ENCODE results near the gene TLL1. TPM values are rescaled to one million over a fixed set of nuclear protein-coding genes. Genes with fewer than 3 reads are reported as not detected.

The TLL1 gene
- polyA plus RNA-seq, 1 donor: 1.7 TPM

DNA sequence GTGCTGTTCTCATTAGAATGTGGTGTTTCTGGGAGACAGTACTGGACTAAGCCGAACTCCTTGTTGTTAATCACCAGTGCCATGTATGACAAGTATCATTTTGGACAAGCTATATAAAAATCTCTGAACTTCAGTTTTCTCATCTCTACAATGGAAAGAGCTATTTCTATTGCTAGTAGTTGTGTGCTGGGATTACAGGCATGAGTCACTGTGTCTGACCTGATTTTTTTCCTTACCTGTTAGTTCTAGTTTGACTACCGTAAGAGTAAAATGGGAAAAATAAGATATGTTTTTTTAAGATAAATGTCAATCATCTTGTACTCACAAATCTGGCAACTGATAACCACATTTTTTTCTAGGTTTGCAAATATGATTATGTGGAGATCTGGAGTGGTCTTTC, 192.3 kb downstream of the TLL1 start:
- DNase-seq: no peak

DNA sequence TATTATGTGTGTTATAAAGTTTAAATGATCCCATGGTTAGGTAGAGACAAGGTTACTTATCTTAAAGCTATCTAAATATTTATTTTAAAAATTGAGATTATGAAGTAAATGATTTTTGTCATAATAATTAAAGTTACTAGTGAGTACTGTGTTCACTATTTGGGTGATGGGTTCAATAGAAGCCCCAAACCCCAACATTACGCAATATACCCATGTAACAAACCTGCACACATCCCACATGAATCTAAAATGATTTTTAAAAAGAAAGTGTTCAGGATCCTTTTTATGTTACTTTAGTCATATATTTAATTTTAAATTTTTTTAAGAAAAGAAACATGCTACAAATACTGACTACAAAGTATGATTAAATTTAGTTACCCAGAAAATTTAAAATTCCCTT, 193.9 kb downstream of the TLL1 start:
- no peak for DNase-seq

DNA sequence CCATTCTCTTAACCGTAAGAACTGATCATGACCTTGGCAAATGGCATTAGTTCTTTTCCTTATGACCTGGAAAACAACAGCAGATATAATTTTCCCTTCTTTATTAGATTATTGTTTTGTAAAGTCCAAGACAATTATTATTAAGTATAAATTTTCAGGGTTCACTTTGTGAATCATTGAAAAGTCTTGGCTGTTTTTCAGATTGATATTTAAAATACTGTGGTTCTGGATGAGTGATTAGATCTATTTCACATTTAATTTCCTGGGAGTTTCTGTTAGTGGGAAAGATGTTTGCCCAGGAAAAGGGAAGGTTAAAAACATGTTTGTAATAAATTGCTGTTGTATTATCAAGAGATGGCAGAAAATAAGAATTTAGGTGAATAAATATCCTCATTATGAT, 194.9 kb downstream of the TLL1 start:
- no peak for DNase-seq

DNA sequence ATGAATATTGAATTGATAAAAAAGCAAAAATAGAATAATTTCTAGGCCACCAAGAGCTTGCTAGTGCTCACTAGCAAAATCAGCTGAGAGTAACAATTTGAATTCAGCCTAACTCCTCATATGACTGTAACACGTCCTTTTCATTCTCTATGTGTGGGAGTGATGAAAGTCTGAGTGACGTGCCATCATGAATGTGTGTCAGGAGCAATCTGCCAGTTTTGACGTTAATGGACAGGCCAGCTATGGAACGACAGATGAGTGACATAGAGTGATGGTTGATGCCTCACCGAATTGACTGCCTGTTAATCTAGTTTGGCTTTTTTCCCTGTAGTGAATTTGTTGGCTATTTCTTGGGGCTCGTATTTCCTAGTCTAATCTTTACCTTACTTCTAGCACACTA, 200.7 kb downstream of the TLL1 start:
- DNase-seq: no peak

DNA sequence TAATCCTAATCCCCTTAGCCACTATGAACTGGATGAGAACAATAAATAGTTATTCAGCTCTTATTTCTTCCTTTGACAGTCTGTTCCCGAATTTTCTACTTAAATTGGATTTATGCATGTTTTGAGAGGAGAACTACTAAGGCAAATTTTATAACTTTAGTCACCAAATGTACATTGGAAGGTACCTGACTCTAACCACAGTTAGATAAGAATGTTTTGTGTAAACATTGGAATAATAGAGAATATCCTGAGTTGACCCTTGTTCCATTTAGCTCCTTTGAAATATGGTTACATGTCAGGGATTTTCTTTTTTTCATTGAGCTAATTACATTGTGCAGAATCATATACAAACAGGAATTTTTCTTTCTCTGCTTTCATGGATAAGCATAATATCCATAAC, 202.6 kb downstream of the TLL1 start:
- no peak for DNase-seq

DNA sequence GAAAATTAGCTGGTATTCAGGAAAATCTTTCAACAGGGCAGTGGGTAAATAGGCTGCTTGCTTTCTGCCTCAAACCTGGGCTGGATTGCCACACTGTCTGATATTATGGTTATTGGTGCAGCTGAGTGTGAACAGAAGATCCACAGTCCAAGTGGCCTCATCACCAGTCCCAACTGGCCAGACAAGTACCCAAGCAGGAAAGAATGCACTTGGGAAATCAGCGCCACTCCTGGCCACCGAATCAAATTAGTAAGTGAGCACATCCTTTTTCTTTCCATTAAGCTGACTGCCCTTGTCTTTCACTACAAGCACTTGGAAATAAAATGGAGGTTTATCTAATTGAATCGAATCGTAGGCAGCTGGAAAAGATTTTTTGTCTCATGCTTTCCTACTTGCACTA, 204.7 kb downstream of the TLL1 start:
- DNase-seq: no peak

DNA sequence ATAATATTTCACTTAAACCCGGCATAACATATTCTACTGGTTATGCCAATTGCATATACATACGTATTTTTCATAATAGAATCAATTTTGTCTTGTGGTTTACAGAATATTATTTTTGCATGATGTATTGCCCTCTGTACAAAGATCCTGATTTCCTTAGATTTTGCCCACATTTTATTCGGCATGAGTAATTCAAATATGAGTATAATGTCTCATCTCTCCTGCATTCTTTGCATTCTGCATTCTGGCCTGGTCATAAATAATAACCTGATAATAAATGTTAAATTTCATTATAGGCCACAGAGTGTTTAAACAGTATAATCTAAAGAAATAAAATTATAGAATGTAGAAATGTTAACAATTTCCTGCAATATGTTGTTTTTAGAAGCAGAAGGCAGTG, 205.3 kb downstream of the TLL1 start:
- no peak for DNase-seq

DNA sequence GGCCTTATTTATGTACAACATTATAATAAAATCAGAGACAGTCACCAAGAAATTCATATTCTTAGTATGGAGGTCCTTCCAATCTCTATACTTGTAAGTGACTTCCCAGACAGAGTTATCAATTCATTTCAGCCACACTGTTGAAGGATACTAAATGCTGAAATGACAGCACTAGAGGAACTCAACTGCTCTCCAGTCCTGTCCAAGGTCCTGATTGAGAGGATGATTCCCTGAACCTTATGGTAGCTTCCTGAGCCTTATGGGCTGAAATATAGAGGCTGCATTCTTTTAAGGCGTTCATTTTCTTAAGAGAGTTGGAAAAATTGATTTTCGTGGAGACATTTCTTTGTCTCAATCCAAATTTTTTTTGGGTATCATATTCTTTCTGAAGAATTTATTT, 205.9 kb downstream of the TLL1 start:
- DNase-seq: no peak

DNA sequence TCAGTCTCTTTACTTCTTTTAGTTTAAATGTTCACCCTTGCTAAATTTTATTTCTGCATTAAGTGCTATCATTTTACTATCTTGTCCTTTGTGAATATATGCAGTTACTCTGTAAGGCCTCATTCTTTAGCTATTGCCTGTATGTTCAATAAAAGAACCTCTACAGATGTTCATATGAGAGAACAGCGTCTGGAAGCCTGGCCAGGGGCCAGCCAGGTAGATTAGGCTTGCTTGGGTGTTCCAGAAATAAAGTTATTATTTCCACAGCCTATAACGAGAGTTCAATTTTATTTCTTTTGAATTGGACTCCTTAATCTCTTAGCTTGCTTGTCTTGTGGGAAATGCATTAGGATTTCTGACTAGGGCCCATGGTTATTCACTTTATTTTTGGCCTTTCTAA, 214.5 kb downstream of the TLL1 start:
- no peak for DNase-seq

DNA sequence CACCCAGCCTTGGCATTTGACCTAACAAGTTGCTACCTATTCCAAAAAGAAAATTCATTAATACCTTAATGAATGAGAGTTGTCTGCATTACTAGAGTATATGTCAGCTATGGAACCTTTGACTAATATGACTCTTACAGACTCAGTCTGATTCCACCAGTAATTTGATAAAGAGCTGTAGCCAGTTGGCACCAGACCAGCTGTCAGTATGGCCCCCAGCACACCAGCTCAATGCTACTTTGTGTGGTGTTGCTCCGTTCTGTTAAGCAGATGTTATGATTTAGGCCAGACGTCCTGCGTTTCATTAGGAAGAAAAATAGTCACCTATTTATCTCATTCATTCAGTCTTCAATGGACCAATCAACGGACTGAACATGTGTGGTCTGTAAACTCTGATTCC, 215.5 kb downstream of the TLL1 start:
- no peak for DNase-seq

DNA sequence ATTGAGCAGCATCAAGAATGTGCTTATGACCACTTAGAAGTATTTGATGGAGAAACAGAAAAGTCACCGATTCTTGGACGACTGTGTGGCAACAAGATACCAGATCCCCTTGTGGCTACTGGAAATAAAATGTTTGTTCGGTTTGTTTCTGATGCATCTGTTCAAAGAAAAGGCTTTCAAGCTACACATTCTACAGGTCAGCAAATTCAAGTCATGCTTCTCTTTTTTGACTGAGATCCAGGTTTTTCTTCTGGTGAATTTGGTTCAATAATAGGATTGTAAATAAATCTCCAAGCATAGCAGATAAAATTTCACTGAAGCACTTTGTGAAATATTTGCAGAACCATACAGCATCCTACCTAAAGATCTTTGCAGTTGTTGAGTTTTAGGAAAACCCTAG, 218.1 kb downstream of the TLL1 start:
- DNase-seq: peak; percentile 3

DNA sequence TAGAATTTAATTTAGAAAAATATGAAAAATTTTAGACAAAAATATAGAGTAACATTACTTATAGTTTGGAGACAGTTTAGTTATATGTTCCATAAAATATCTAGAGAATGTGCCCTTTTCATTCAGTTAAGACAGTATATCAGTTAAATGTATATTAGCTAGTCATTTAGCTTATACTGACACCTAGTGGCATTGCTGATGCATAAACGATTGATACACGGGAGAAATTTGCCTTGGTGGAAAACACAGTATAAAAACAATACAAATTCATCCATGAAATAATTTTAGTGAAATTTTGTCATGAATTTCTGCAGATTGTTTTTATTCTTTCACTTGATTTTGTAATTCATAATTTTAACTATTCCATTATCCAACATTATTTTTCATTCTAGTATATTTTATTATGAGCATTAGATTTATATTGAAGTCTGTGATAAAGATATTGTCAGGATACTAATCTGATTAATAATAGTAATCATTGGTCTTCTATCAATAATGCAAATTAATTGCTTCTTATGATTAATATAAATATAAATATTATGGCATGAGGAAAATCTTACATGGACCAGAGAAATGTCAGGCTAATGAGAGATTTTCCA, 219.0 kb downstream of the TLL1 start:
- peak; percentile 28 for DNase-seq

DNA sequence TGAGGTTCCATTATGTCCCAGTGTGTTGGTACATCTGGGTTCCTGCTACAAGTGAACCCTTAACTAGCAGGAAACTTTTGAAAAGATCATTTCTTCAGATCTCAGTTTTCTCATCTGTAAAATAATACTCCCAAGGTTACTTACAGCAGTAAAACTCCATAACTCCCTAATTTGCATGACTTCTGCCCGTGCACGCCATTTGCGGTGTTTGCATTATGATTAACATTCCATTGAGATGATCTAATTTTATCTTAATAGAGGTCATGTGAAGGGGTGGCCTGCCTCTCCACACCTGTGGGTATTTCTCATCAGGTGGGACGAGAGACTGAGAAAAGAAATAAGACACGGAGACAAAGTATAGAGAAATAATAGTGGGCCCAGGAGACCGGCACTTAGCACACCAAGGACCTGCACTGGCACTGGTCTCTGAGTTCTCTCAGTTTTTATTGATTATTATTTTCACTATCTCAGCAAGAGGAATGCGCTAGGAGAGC, 219.8 kb downstream of the TLL1 start:
- DNase-seq: no peak

DNA sequence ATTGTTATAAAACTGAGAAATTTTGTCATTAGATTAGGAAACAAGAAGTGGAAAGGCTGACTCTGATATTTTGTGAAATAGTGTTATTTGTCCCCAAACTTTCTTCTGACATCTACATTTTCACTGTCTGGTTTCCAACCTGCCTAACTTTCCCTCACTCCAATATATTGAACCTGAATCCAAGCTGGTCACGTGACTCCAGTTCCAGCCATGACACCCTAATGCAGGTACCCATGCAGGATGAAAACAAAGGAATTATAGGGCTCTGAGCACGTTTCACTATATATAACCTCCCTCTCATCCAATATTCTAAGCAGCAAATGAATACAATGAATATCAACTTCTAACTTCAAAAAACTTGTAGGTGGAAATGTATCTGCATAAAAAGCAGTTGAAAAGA, 231.6 kb downstream of the TLL1 start:
- DNase-seq: no peak

DNA sequence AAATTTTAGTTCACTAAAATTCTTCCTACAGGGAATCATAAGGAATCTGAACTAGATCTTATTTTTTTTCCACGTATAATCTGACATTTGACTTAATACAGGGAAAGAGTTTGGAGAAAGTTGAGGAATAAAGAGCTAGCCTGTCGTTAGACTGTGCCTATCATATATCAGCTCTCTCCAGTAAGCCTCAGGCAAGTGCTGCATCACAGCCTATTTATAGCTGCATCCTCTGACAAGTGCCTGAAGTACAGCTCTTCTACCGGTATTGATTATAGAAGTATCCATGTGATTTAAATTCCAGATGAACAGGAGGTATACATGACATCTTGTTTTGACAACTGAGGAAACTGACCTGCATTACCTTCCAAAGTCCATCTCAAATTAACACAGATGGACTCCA, 248.9 kb downstream of the TLL1 start:
- DNase-seq: no peak

DNA sequence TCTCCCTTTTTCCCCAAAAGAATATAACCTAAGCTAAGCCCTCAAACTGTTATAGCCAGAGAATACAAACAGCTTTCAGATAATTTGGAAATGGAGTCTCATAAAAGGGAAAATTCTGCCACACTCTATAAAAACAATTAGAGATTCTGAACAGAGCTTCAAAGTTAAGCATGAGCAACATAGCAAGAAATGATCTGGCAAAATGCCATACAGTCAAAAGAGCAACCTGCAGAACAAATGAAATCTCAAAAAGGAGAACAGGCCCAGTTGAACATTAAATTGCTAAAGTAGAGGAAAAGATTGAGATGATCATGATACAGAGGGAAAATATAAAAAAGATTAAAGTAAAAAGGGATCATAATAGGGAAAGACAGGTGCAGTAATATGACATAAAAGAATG, 250.5 kb downstream of the TLL1 start:
- no peak for DNase-seq

DNA sequence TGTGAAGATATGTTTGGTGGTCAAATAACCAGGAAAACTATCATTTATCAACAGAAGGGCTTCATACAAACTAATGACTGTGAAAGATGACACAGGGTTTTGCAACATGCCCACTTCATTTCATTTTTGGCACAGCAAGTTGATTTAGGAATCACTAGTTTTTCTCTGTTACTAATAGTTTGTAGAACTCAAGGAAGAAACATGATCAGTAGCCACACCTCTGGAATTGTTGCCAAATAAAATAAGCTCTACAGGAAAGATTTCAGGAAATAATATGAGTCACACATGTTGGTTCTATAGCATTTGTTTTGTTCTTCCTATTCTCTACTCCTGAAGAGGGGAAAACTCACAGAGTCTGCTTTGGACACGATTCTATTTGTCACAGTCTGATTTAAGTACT, 255.4 kb downstream of the TLL1 start:
- DNase-seq: peak; percentile 9

DNA sequence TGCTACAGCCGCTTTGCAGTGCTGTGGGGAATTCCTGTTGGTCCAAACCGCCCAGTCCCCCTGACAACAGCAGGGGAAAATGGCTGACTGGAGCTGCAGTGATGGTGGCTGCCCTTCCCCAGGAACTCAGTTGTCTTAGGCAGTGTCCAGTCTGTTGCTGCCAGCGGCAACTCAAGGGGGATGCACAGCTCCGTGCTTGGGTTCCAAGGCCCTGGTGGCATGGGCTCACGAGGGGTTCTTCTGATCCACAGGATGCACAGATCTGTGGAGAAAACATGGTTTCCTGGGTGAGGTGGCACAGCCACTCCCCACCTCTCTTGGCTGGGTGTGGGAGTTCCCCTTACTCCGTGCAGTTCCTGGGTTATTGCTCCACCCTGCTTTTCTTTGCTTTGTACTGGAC, 261.2 kb downstream of the TLL1 start:
- DNase-seq: no peak

DNA sequence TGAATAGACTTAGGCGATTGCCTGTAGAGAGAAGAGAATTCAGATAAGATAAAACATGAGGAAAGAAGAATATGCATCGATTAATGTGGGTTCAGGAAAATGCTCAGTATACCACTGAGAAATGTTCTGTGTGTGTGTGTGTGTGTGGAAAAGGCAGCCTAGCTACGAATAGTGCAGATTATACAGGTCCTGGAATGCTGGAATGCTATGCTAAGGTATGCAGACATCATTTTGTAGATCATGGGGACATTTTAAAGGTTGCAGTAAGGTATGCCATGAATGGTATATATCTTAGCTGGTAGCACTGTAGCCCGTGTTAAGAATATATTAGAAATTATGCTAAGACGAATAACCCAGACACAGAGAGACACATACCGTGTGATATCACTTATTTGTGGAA, 267.9 kb downstream of the TLL1 start:
- DNase-seq: no peak

DNA sequence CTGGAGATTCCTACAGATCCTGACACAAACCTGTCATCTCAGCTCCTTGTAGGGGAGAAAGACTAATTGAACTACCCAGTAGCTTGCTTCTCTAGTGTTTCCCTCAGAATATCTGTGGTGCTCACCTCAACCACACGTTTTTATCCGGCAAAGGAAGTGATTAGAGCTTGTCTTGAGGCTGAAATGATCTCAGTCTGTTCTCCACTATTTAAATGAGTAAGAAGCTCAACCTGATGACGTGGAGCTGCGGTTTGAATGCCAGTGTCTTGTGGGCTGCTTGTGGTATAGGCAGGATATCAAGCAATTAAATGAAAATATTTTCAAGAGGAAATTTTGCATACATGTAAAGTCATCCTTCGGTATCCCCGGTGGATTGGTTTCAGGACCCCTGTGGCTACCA, 270.2 kb downstream of the TLL1 start:
- no peak for DNase-seq

DNA sequence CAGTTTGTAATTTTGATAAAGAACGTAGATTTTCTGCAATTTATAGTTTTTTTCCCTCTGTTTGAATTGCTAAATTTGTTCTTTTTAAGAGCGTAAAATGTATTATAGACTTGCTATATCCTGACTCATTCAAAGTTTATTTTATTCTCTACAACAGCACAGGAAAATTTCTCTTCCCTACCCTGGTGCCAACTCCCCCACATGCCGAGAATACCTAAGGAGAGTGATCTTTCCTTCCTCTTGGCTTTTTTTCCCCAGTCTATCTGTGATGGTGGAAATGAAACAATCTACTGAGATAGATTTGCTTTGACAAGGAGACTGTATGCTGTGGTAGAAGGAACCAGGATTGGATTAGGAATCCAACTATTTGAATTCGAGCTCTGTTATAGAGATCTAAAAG, 271.6 kb downstream of the TLL1 start:
- no peak for DNase-seq

DNA sequence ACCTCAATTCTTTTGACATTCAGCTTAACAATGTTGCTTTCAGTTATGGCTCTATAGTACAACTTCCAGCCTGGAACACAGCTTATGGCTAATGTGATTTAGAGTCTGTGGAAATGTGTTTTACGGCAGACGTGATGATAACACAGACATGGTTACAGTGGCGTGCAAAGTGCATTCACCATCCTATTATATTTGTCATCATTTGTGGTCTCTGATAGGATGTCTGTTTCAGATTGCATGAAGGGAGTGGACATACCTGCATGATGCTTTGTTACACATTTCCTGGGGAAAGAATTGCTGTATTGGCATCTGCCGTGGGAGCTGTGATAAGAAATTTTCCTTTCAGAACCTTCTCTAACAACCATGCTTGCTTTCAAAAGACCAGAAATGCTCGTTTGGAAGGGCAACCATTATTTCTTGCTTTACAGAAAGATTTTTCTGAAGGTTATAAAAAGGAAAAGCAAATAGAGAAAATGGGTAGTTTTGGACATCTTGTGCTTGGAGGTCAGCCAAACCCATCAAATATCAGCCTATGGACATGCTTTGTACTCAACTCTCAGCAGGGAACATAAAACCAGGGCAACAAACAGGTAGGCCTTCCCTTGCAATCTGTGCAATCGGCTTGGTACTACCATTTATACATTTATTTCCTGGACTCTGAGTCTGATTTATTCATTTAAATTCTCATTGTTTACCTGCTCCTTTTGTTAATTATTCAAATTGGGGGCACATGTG, 273.9 kb downstream of the TLL1 start:
- DNase-seq: no peak

Measured in hindlimb muscle (tissue), 1 donor.